Measurements from ENCODE around the gene ACIN1. TPM values are rescaled to one million over a fixed set of nuclear protein-coding genes. Genes with fewer than 3 reads are reported as not detected.

Gene ACIN1
- total and polyA plus RNA-seq, 10 of the 15 experiments (the other 5 are each of a cell fraction or from before 2014, with no cell fraction given), result 4.3 to 148 (median 93.4) TPM

- no peak overlapping the region for H3K4me2 ChIP-seq (ENCODE audit: control insufficient read depth, insufficient read depth)
- ChIA-PET RAD21 (ENCODE audit: unreplicated experiment) (interaction anchor here (0.5 to 2.0 kb wide), 3 partner anchors 8 to 169 kb away, joined by 4 to 5 read pairs (median 4); no protein-coding TSS in a partner anchor), POLR2A (no interaction called here)
Measured at GRCh38 chr14:23112359-23113178, 17.6 kb upstream of the ACIN1 start.

More at GRCh38 chr14:23112359-23113178, 17.6 kb upstream of the ACIN1 start:
- no peak; the same call in 1 of the 3 replicates for ATAC-seq
- H2AFZ ChIP-seq (ENCODE audit: control insufficient read depth, low read depth, low read length), result no peak overlapping the region
- no peak for FAIRE-seq
- H3K4me1 ChIP-seq (ENCODE audit: control insufficient read depth, insufficient read depth, low read length), result no peaks in the 10 kb centered on the region
- H3K9ac ChIP-seq (ENCODE audit: control insufficient read depth, insufficient read depth, low read length), result no peak overlapping the region
- no peaks in the 10 kb centered on the region for H3K79me2 ChIP-seq (ENCODE audit: control insufficient read depth, insufficient read depth, low read length)
- 19% methylated on average over 12 of the region's 12 CpGs for WGBS (ENCODE audit: insufficient coverage, insufficient replicate concordance, low lambda C conversion rate, missing lambda C conversion rate)
- H3K36me3 ChIP-seq (ENCODE audit: control insufficient read depth in 2 of 2, insufficient read depth in 2 of 2, low read length in 1 of 2), result no peaks in the 10 kb centered on the region
- H4K20me1 ChIP-seq (ENCODE audit: control insufficient read depth, insufficient read depth), result no peaks in the 10 kb centered on the region
- ChIA-PET SMC1A (ENCODE audit: uncharacterized antibody, unreplicated experiment) (interaction anchor here (1.2 kb wide), 1 partner anchor 11 kb away, joined by 3 read pairs; no protein-coding TSS in a partner anchor), CTCF (interaction anchor here (0.6 to 5.4 kb wide), 6 partner anchors 8 to 74 kb away, joined by 3 to 45 read pairs (median 4); partner anchors contain the start of gene CEBPE)
- no peak overlapping the region for H3K27ac ChIP-seq (ENCODE audit: control insufficient read depth, insufficient read depth)
- TF ChIP-seq ZNF24 (IDR thresholded peaks at IDR 0.05) (no peak), IKZF2 (IDR thresholded peaks at IDR 0.05) (no peak), ETV6 (conservative IDR thresholded peaks at IDR 0.05 in 1 of 2, IDR thresholded peaks at IDR 0.05 in 1 of 2; ENCODE audit: borderline replicate concordance in 1 of 2, low read depth in 1 of 2) (no peak), CUX1 (IDR thresholded peaks at IDR 0.05; ENCODE audit: insufficient replicate concordance, low read depth, low read length) (no peak), SUZ12 (IDR thresholded peaks at IDR 0.05; ENCODE audit: unreplicated experiment) (no peak), RUNX3 (IDR thresholded peaks at IDR 0.05; ENCODE audit: low read length) (no peak), NBN (IDR thresholded peaks at IDR 0.05) (no peak), MYB (IDR thresholded peaks at IDR 0.05; ENCODE audit: borderline replicate concordance, low read depth, low read length) (no peak), HSF1 (IDR thresholded peaks at IDR 0.05; ENCODE audit: low read depth, low read length) (no peak), SMARCA5 (IDR thresholded peaks at IDR 0.05) (no peak), ZBTB33 (IDR thresholded peaks at IDR 0.05) (no peak), BHLHE40 (IDR thresholded peaks at IDR 0.05; ENCODE audit: borderline replicate concordance in 1 of 2, low read depth in 2 of 2, low read length in 1 of 2) (no peak)
- no peak for DNase-seq (ENCODE audit: low read depth, low spot score)
- intact Hi-C loops (cut with micrococcal nuclease; ENCODE audit: unreplicated experiment) (no loop called here), in situ Hi-C loops (cut with MboI) (no loop called here)
- H3K27me3 ChIP-seq (replicated peaks in 1 of 2; ENCODE audit: control insufficient read depth in 2 of 2, insufficient read depth in 2 of 2, low read length in 1 of 2), result peaks cover 0 to 7% of the 10 kb centered on the region in 2 experiments; a peak in 3 of 4 replicates
- no peaks in the 10 kb centered on the region for H3K9me3 ChIP-seq (replicated peaks; ENCODE audit: control insufficient read depth, insufficient read depth, low read length)
- H3K4me3 ChIP-seq, result no peak overlapping the region
- no TSS peak for BruUV-seq (replicated peaks)

Measured in GM12878 (cell line).